Measurements from ENCODE around the gene ASAP2.

DNA sequence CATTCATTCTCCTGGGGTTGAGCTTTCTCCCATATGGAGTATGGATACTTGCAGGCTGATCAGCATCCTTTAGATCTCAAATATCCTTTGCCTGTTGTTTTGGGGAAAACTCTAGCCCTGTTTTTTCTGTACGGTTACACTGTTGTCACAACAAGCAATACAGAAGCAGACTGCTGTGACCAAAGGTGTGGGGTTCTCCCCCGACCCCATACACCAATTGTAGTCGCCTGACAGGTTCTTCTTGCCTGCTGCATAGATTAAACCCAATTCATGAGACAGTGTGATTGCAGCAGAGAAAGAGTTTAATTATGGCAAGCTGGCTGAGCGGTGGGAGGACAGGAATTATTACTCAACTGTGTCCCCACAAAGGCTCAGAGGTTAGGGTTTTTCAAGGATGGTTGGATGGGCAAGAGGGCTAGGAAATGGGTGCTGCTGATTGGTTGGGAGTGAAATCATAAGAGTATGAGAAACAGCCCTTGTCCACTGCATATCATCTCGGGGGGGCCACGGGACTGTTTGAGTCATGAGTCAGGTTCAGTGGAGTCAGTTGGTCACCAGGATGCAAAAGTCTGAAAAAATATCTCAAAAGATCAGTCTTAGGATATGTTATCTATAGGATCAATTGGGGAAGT, 176.1 kb downstream of the ASAP2 start:
- TF ChIP-seq JUN (CRISPR knock-in tag; IDR thresholded peaks at IDR 0.05) (no peak), NR3C1 (CRISPR knock-in tag; conservative IDR thresholded peaks at IDR 0.05; ENCODE audit: low read depth) (no peak), ETV6 (CRISPR knock-in tag; IDR thresholded peaks at IDR 0.05) (no peak), CREB1 (CRISPR knock-in tag; IDR thresholded peaks at IDR 0.05) (no peak), ZNF416 (CRISPR knock-in tag; IDR thresholded peaks at IDR 0.05) (no peak), CREM (CRISPR knock-in tag; IDR thresholded peaks at IDR 0.05) (no peak), TEAD4 (CRISPR knock-in tag; IDR thresholded peaks at IDR 0.05) (no peak), GABPB1 (CRISPR knock-in tag; IDR thresholded peaks at IDR 0.05) (no peak)
- TF ChIP-seq, protein P1, sequence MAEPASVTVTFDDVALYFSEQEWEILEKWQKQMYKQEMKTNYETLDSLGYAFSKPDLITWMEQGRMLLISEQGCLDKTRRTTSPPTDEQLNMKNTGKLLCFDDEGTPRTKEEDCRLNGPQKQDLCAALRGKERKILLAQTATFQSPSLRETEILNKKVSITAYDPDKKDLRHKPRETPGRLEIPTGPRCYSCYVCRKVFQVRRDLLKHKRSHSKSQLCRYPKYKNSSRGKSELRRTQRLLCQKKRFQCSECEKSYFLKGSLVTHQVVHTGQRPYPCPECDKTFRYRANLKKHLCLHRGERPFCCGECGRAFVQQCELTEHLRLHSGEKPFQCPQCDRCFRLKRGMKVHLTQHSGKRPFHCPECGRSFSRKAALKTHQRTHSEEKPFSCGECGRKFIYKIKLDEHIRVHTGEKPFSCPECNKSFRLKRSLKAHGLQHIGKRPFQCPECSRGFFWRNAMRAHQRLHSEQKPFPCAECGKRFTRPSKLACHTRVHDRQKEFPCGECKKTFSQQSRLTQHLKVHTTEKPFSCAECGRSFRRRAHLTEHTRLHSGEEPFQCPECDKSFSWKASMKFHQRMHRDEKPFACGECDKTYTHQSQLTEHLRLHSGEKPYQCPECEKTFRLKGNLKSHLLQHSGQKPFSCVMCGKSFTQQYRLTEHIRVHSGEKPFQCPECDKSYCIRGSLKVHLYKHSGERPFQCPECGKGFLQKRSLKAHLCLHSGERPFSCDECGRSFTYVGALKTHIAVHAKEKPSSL (CRISPR knock-in tag; conservative IDR thresholded peaks at IDR 0.05) = no peak
- TF ChIP-seq, protein P2, sequence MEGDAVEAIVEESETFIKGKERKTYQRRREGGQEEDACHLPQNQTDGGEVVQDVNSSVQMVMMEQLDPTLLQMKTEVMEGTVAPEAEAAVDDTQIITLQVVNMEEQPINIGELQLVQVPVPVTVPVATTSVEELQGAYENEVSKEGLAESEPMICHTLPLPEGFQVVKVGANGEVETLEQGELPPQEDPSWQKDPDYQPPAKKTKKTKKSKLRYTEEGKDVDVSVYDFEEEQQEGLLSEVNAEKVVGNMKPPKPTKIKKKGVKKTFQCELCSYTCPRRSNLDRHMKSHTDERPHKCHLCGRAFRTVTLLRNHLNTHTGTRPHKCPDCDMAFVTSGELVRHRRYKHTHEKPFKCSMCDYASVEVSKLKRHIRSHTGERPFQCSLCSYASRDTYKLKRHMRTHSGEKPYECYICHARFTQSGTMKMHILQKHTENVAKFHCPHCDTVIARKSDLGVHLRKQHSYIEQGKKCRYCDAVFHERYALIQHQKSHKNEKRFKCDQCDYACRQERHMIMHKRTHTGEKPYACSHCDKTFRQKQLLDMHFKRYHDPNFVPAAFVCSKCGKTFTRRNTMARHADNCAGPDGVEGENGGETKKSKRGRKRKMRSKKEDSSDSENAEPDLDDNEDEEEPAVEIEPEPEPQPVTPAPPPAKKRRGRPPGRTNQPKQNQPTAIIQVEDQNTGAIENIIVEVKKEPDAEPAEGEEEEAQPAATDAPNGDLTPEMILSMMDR (IDR thresholded peaks at IDR 0.05) = no peak
- TF ChIP-seq, protein P3, sequence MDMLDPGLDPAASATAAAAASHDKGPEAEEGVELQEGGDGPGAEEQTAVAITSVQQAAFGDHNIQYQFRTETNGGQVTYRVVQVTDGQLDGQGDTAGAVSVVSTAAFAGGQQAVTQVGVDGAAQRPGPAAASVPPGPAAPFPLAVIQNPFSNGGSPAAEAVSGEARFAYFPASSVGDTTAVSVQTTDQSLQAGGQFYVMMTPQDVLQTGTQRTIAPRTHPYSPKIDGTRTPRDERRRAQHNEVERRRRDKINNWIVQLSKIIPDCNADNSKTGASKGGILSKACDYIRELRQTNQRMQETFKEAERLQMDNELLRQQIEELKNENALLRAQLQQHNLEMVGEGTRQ (CRISPR knock-in tag; IDR thresholded peaks at IDR 0.05) = no peak
- TF ChIP-seq, protein P4, sequence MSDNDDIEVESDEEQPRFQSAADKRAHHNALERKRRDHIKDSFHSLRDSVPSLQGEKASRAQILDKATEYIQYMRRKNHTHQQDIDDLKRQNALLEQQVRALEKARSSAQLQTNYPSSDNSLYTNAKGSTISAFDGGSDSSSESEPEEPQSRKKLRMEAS (CRISPR knock-in tag; IDR thresholded peaks at IDR 0.05) = no peak
- TF ChIP-seq, protein P5, sequence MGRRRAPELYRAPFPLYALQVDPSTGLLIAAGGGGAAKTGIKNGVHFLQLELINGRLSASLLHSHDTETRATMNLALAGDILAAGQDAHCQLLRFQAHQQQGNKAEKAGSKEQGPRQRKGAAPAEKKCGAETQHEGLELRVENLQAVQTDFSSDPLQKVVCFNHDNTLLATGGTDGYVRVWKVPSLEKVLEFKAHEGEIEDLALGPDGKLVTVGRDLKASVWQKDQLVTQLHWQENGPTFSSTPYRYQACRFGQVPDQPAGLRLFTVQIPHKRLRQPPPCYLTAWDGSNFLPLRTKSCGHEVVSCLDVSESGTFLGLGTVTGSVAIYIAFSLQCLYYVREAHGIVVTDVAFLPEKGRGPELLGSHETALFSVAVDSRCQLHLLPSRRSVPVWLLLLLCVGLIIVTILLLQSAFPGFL (CRISPR knock-in tag; IDR thresholded peaks at IDR 0.05; ENCODE audit: borderline replicate concordance) = no peak
- TF ChIP-seq, protein P6, sequence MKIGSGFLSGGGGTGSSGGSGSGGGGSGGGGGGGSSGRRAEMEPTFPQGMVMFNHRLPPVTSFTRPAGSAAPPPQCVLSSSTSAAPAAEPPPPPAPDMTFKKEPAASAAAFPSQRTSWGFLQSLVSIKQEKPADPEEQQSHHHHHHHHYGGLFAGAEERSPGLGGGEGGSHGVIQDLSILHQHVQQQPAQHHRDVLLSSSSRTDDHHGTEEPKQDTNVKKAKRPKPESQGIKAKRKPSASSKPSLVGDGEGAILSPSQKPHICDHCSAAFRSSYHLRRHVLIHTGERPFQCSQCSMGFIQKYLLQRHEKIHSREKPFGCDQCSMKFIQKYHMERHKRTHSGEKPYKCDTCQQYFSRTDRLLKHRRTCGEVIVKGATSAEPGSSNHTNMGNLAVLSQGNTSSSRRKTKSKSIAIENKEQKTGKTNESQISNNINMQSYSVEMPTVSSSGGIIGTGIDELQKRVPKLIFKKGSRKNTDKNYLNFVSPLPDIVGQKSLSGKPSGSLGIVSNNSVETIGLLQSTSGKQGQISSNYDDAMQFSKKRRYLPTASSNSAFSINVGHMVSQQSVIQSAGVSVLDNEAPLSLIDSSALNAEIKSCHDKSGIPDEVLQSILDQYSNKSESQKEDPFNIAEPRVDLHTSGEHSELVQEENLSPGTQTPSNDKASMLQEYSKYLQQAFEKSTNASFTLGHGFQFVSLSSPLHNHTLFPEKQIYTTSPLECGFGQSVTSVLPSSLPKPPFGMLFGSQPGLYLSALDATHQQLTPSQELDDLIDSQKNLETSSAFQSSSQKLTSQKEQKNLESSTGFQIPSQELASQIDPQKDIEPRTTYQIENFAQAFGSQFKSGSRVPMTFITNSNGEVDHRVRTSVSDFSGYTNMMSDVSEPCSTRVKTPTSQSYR (CRISPR knock-in tag; IDR thresholded peaks at IDR 0.05) = no peak

Data from WTC11 (cell line).